Measurements from ENCODE around the gene DGCR2.

DNA sequence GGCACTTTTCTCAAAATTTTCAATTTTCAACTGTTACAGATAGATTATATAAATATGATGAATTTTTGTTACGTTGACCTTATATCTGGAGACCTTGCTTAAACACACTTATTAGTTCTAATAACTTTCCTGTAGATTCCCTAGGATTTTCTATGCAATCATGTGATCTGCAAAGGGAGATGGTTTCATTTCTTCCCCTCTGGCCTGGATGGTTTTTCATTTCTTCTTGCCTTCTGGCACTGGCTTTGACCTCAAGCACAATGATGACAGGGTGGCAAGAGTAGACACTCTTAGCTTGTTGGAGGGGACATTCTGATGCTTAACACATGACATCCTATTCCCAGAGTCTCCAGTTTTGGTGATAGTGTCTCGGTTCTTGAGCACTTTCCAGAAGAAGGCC is 75.9 kb downstream of the DGCR2 start:
- TF ChIP-seq EZH2phosphoT487 (IDR thresholded peaks at IDR 0.05; ENCODE audit: insufficient read depth, low read depth), result no peak
- TF ChIP-seq EZH2 (IDR thresholded peaks at IDR 0.05; ENCODE audit: insufficient read depth, poor library complexity, severe bottlenecking), result no peak

All from GM23248 (cell line).